ENCODE measurements around the gene CARM1. TPM values are rescaled to one million over a fixed set of nuclear protein-coding genes. Genes with fewer than 3 reads are reported as not detected.

The CARM1 gene
- polyA plus RNA-seq, 1 donor from 2014 or later: 22.3 TPM

DNA sequence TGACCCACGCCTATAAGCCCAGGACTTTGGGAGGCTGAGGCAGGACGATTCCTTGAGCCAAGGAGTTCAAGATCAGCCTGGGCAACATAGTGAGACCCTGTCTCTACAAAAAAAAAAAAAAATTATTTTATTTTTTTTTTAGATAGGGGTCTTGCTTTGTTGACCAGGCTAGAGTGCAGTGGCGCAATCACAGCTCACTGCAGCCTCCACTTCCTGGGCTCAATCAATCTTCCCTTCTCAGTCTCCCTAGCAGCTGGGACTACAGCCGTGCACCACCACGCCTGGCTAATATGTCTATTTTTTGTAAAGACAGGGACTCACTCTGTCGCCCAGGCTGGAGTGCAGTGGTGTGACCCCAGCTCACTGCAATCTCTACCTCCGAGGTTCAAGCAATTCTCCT is 18.4 kb upstream of the CARM1 start:
- Histone ChIP-seq H3K4me2 (ENCODE audit: low read length) (no peak overlapping the region), H4K20me1 (ENCODE audit: insufficient read depth) (no peaks in the 10 kb centered on the region), H3K36me3 (ENCODE audit: insufficient read depth, low read length) (no peaks in the 10 kb centered on the region), H3K27me3 (ENCODE audit: insufficient read depth, low read depth, low read length) (no peaks in the 10 kb centered on the region), H3F3A (ENCODE audit: insufficient read depth, low read length, poor library complexity, severe bottlenecking) (no peaks in the 10 kb centered on the region), H2AFZ (ENCODE audit: low read depth, low read length) (no peak overlapping the region), H3K27ac (ENCODE audit: low read length) (no peak overlapping the region), H3K79me2 (replicated peaks; ENCODE audit: insufficient read depth, low read length) (no peaks in the 10 kb centered on the region), H3K9me3 (ENCODE audit: low read length) (no peaks in the 10 kb centered on the region), H3K9me2 (ENCODE audit: insufficient read depth, low read length) (no peaks in the 10 kb centered on the region), H3K4me3 (ENCODE audit: low read length) (no peak overlapping the region), H3K9ac (ENCODE audit: low read length) (no peak overlapping the region)
- TF ChIP-seq TAF1 (IDR thresholded peaks at IDR 0.05; ENCODE audit: low read depth): no peak
- no peak for TF ChIP-seq EZH2 (IDR thresholded peaks at IDR 0.05; ENCODE audit: borderline replicate concordance, insufficient read depth, low read length, poor library complexity, severe bottlenecking)
- TF ChIP-seq, protein P1, sequence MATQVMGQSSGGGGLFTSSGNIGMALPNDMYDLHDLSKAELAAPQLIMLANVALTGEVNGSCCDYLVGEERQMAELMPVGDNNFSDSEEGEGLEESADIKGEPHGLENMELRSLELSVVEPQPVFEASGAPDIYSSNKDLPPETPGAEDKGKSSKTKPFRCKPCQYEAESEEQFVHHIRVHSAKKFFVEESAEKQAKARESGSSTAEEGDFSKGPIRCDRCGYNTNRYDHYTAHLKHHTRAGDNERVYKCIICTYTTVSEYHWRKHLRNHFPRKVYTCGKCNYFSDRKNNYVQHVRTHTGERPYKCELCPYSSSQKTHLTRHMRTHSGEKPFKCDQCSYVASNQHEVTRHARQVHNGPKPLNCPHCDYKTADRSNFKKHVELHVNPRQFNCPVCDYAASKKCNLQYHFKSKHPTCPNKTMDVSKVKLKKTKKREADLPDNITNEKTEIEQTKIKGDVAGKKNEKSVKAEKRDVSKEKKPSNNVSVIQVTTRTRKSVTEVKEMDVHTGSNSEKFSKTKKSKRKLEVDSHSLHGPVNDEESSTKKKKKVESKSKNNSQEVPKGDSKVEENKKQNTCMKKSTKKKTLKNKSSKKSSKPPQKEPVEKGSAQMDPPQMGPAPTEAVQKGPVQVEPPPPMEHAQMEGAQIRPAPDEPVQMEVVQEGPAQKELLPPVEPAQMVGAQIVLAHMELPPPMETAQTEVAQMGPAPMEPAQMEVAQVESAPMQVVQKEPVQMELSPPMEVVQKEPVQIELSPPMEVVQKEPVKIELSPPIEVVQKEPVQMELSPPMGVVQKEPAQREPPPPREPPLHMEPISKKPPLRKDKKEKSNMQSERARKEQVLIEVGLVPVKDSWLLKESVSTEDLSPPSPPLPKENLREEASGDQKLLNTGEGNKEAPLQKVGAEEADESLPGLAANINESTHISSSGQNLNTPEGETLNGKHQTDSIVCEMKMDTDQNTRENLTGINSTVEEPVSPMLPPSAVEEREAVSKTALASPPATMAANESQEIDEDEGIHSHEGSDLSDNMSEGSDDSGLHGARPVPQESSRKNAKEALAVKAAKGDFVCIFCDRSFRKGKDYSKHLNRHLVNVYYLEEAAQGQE (IDR thresholded peaks at IDR 0.05; ENCODE audit: borderline replicate concordance): no peak
- TF ChIP-seq SMC3 (conservative IDR thresholded peaks at IDR 0.05; ENCODE audit: poor library complexity): no peak
- no peak for TF ChIP-seq RAD21 (conservative IDR thresholded peaks at IDR 0.05)
- TF ChIP-seq, protein P2, sequence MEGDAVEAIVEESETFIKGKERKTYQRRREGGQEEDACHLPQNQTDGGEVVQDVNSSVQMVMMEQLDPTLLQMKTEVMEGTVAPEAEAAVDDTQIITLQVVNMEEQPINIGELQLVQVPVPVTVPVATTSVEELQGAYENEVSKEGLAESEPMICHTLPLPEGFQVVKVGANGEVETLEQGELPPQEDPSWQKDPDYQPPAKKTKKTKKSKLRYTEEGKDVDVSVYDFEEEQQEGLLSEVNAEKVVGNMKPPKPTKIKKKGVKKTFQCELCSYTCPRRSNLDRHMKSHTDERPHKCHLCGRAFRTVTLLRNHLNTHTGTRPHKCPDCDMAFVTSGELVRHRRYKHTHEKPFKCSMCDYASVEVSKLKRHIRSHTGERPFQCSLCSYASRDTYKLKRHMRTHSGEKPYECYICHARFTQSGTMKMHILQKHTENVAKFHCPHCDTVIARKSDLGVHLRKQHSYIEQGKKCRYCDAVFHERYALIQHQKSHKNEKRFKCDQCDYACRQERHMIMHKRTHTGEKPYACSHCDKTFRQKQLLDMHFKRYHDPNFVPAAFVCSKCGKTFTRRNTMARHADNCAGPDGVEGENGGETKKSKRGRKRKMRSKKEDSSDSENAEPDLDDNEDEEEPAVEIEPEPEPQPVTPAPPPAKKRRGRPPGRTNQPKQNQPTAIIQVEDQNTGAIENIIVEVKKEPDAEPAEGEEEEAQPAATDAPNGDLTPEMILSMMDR (IDR thresholded peaks at IDR 0.05; ENCODE audit: poor library complexity, severe bottlenecking): no peak
- TF ChIP-seq EP300 (conservative IDR thresholded peaks at IDR 0.05; ENCODE audit: poor library complexity, severe bottlenecking): no peak
- TF ChIP-seq MXI1 (conservative IDR thresholded peaks at IDR 0.05; ENCODE audit: poor library complexity, severe bottlenecking): no peak
- TF ChIP-seq POLR2AphosphoS5 (IDR thresholded peaks at IDR 0.05): no peak

DNA sequence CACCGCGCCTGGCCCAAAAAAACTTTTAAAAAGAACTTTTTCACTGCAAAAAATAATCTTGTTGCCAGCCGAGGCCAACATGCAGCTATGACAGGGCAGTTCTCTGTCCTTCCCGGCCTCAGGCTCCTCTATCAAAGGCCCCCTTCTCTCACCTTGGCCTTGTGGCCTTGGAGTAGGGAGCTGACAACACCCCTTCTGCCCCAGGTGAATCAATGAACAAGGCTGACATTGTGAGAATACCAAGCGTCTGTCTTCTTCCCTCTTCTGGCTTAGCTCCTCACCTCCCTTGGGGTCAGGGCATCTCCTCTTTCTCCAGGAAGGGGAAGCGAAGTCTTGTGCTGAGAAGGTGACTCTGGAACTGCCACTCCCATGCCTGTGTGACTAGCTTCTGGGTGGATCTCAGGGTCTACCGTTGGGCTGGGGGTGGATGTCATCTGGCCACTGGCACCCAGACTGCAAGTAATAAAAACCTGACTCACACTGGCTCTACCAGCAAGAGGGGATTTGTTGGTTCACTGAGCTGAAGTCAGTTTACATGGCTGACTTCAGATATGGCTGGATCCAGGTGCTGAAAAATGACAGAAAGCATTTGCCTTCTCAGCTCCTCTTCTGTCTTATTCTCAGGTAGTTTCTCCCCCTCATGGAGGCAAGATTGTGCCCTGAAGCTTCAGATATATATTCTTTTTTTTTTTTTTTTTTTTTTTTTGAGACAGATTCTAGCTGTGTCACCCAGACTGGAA is 16.8 kb upstream of the CARM1 start:
- no peak overlapping the region for H3K4me3 ChIP-seq (ENCODE audit: low read length)
- H3K9me2 ChIP-seq (ENCODE audit: insufficient read depth, low read length): no peaks in the 10 kb centered on the region
- TF ChIP-seq SMC3 (conservative IDR thresholded peaks at IDR 0.05; ENCODE audit: poor library complexity): no peak
- no peak for TF ChIP-seq MXI1 (conservative IDR thresholded peaks at IDR 0.05; ENCODE audit: poor library complexity, severe bottlenecking)
- no peak for TF ChIP-seq POLR2AphosphoS5 (IDR thresholded peaks at IDR 0.05)
- TF ChIP-seq RAD21 (conservative IDR thresholded peaks at IDR 0.05): no peak
- TF ChIP-seq EZH2 (IDR thresholded peaks at IDR 0.05; ENCODE audit: borderline replicate concordance, insufficient read depth, low read length, poor library complexity, severe bottlenecking): no peak
- TF ChIP-seq TAF1 (IDR thresholded peaks at IDR 0.05; ENCODE audit: low read depth): no peak
- TF ChIP-seq, protein P1 (IDR thresholded peaks at IDR 0.05; ENCODE audit: borderline replicate concordance): no peak
- TF ChIP-seq, protein P2 (IDR thresholded peaks at IDR 0.05; ENCODE audit: poor library complexity, severe bottlenecking): no peak
- TF ChIP-seq EP300 (conservative IDR thresholded peaks at IDR 0.05; ENCODE audit: poor library complexity, severe bottlenecking): no peak
- H3K27ac ChIP-seq (ENCODE audit: low read length): no peak overlapping the region
- H3K79me2 ChIP-seq (replicated peaks; ENCODE audit: insufficient read depth, low read length): no peaks in the 10 kb centered on the region
- H3F3A ChIP-seq (ENCODE audit: insufficient read depth, low read length, poor library complexity, severe bottlenecking): no peaks in the 10 kb centered on the region
- H2AFZ ChIP-seq (ENCODE audit: low read depth, low read length): no peak overlapping the region
- H4K20me1 ChIP-seq (ENCODE audit: insufficient read depth): no peaks in the 10 kb centered on the region
- H3K4me2 ChIP-seq (ENCODE audit: low read length): no peak overlapping the region
- no peaks in the 10 kb centered on the region for H3K36me3 ChIP-seq (ENCODE audit: insufficient read depth, low read length)
- H3K9ac ChIP-seq (ENCODE audit: low read length): no peak overlapping the region
- no peaks in the 10 kb centered on the region for H3K27me3 ChIP-seq (ENCODE audit: insufficient read depth, low read depth, low read length)
- no peaks in the 10 kb centered on the region for H3K9me3 ChIP-seq (ENCODE audit: low read length)

Data from neural cell (in vitro differentiated cells).